ENCODE measurements around the gene POU2F1. TPM values are rescaled to one million over a fixed set of nuclear protein-coding genes. Genes with fewer than 3 reads are reported as not detected.
"Not testable (repeated sequence)": the region's sequence is repeated elsewhere in the genome, so short reads cannot be mapped to it uniquely, and the experiment has no call there.

POU2F1 gene
- total RNA-seq, 2 donors from 2014 or later: 7.7 to 10.9 TPM

- no peaks in the 10 kb centered on the region for H3K36me3 ChIP-seq
- peaks cover 0 to 7% of the 10 kb centered on the region in 2 donors for H3K9me3 ChIP-seq
- H3K4me1 ChIP-seq: no peaks in the 10 kb centered on the region
- H3K27ac ChIP-seq: no peak overlapping the region
- no peak overlapping the region for H3K4me3 ChIP-seq
- no peak for TF ChIP-seq CTCF (IDR thresholded peaks at IDR 0.05)
- no peaks in the 10 kb centered on the region for H3K27me3 ChIP-seq
- DNase-seq (ENCODE audit: low spot score): no peak
Measured at GRCh38 chr1:167312871-167313270, 92.2 kb downstream of the POU2F1 start.

DNA sequence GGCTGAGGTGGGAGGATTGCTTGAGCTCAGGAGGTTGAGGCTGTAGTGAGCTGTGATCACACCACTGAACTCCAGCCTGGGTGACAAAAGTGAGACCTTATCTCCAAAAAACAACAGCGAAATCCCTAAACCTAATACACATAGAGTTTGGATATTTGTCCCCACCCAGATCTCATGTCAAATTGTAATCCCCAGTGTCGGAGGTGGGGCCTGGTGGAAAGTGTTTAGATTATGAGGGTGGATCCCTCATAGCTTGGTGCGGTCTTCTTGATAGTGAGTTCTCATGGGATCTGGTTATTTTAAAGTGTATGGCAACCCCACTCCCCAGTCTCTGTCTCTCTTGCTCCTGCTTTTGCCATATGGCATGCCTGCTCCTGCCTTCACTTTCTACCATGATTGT is 94.0 kb downstream of the POU2F1 start:
- H3K9me3 ChIP-seq: peaks cover 0 to 18% of the 10 kb centered on the region in 2 donors
- no peak overlapping the region for H3K4me3 ChIP-seq
- no peak for TF ChIP-seq CTCF (IDR thresholded peaks at IDR 0.05)
- H3K4me1 ChIP-seq: no peaks in the 10 kb centered on the region
- H3K27me3 ChIP-seq: no peaks in the 10 kb centered on the region
- no peaks in the 10 kb centered on the region for H3K36me3 ChIP-seq
- no peak overlapping the region for H3K27ac ChIP-seq
- no peak for DNase-seq (ENCODE audit: low spot score)

DNA sequence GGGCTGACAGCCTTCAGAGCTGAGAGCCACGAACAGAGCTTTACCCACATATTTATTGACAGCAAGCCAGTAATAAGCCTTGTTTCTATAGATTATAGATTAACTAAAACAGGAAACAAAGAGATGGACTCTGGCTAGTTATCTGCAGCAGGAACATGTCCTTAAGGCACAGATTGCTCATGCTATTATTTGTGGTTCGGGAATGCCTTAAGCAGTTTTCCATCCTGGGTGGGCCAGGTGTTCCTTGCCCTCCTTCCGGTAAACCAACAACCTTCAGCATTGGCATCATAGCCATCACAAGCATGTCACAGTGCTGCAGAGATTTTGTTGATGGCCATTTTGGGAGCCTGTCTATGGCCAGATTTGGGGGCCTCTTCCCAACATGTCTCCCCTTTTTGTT is 96.8 kb downstream of the POU2F1 start:
- no peak for DNase-seq (ENCODE audit: low spot score)
- TF ChIP-seq CTCF (IDR thresholded peaks at IDR 0.05): no peak
- Histone ChIP-seq H3K27ac (no peak overlapping the region), H3K27me3 (no peaks in the 10 kb centered on the region), H3K9me3 (peaks cover 6 to 41% of the 10 kb centered on the region in 2 donors), H3K4me3 (no peak overlapping the region), H3K36me3 (no peaks in the 10 kb centered on the region), H3K4me1 (no peaks in the 10 kb centered on the region)

- H3K27ac ChIP-seq; H3K4me1 ChIP-seq; DNase-seq (ENCODE audit: low spot score); H3K4me3 ChIP-seq; H3K36me3 ChIP-seq; H3K27me3 ChIP-seq: not testable (repeated sequence)
- peaks cover 19 to 59% of the 10 kb centered on the region in 2 donors for H3K9me3 ChIP-seq
Measured at GRCh38 chr1:167319206-167319605, 98.5 kb downstream of the POU2F1 start.

DNA sequence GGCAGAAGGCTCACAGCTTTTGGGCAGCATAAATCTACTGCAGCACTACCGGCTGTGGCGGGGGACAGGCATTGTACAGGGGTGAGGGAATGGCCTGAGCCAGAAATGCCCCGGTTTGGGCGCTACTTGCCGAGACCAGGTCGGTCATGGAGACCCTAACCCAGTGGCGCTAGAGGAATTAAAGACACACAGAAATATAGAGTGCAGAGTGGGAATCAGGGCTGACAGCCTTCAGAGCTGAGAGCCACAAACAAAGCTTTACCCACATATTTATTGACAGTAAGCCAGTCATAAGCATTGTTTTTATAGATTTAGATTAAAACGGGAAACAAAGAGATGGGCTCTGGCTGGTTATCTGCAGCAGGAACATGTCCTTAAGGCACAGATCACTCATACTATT is 101.8 kb downstream of the POU2F1 start:
- no peak for TF ChIP-seq CTCF (IDR thresholded peaks at IDR 0.05)

GRCh38 chr1:167325151-167325550 is 104.5 kb downstream of the POU2F1 start:
- Histone ChIP-seq H3K36me3 (peaks cover 12% of the 10 kb centered on the region), H3K4me3 (no peak overlapping the region), H3K4me1 (no peaks in the 10 kb centered on the region), H3K9me3 (peaks cover 19 to 45% of the 10 kb centered on the region in 2 donors), H3K27me3 (no peaks in the 10 kb centered on the region), H3K27ac (no peak overlapping the region)
- no peak for TF ChIP-seq CTCF (IDR thresholded peaks at IDR 0.05)
- no peak for DNase-seq (ENCODE audit: low spot score)

More for the DNA sequence above, 101.8 kb downstream of the POU2F1 start:
- Histone ChIP-seq H3K4me1 (no peaks in the 10 kb centered on the region), H3K9me3 (peaks cover 19 to 56% of the 10 kb centered on the region in 2 donors), H3K27ac (no peak overlapping the region), H3K4me3 (no peak overlapping the region), H3K36me3 (peaks cover 12% of the 10 kb centered on the region), H3K27me3 (no peaks in the 10 kb centered on the region)
- DNase-seq (ENCODE audit: low spot score): no peak
